Endodermal cell (in vitro differentiated cells): Measurements from ENCODE around the gene SIGLEC14. TPM values are rescaled to one million over a fixed set of nuclear protein-coding genes. Genes with fewer than 3 reads are reported as not detected.

Experiments
- DNase-seq: peaks from one replicate; pipeline ENCODE4 v3.0.0-alpha.2; 2017
- H3K27ac ChIP-seq: 2 replicates; pipeline ENCODE4 v1.5.1; 2013; ENCODE audit warnings: mild to moderate bottlenecking, low read depth, low read length, moderate library complexity
- H3K27me3 ChIP-seq: 2 replicates; pipeline ENCODE4 v1.6.1; 2013; ENCODE audit warnings: mild to moderate bottlenecking, low read length, moderate library complexity; ENCODE audit not compliant: insufficient read depth, control insufficient read depth, poor library complexity, severe bottlenecking
- H3K36me3 ChIP-seq: 2 replicates; pipeline ENCODE4 v1.7.0; 2013; ENCODE audit warnings: mild to moderate bottlenecking, low read length, moderate library complexity; ENCODE audit not compliant: control insufficient read depth, insufficient read depth
- H3K4me1 ChIP-seq: one replicate; pipeline ENCODE4 v1.7.0; 2013; ENCODE audit warnings: low read length; ENCODE audit not compliant: control insufficient read depth, insufficient read depth
- H3K4me3 ChIP-seq: 2 replicates; pipeline ENCODE4 v1.5.1; 2013; ENCODE audit warnings: mild to moderate bottlenecking, low read length, moderate library complexity
- H3K9ac ChIP-seq: 2 replicates; pipeline ENCODE4 v1.6.1; 2013; ENCODE audit warnings: mild to moderate bottlenecking, low read length, moderate library complexity; ENCODE audit not compliant: poor library complexity, severe bottlenecking; ENCODE audit errors: extremely low read depth
- H3K9me3 ChIP-seq: 2 replicates; pipeline ENCODE4 v1.6.1; 2013; ENCODE audit warnings: mild to moderate bottlenecking, low read length, moderate library complexity; ENCODE audit not compliant: control insufficient read depth
- H3K27ac Mint-ChIP-seq: 2 replicates; pipeline ENCODE4 v1.8.0; 2020; ENCODE audit warnings: mixed read lengths
- H3K27me3 Mint-ChIP-seq: 2 replicates; pipeline ENCODE4 v1.8.0; 2021; ENCODE audit warnings: mild to moderate bottlenecking, mixed read lengths; ENCODE audit not compliant: insufficient read depth
- H3K36me3 Mint-ChIP-seq: 2 replicates; pipeline ENCODE4 v1.8.0; 2020; ENCODE audit warnings: low read depth, mixed read lengths
- H3K4me1 Mint-ChIP-seq: 2 replicates; pipeline ENCODE4 v1.8.0; 2020; ENCODE audit warnings: mixed read lengths
- H3K4me3 Mint-ChIP-seq: 2 replicates; pipeline ENCODE4 v1.8.0; 2020; ENCODE audit warnings: mild to moderate bottlenecking, moderate library complexity, mixed read lengths
- H3K9me3 Mint-ChIP-seq: 2 replicates; pipeline ENCODE4 v1.8.0; 2020; ENCODE audit warnings: mild to moderate bottlenecking, mixed read lengths
- WGBS, 2 experiments: methylation state at CpG; one replicate each; pipeline versions ENCODE4 v1.1.5 to v1.1.7; 2013; ENCODE audit warnings: missing lambda C conversion rate in 2 of 2, mixed read lengths in 1 of 2; ENCODE audit not compliant: insufficient coverage in 1 of 2, insufficient read length in 1 of 2; 5-methylcytosine and 5-hydroxymethylcytosine counted together
- microRNA-seq: library from miRNA; unstranded; fragments of <30 nt; microRNA quantifications from one replicate; pipeline ENCODE4 v1.2.0, GENCODE V29; 2020; ENCODE audit warnings: borderline microRNAs expressed
- total RNA-seq, 2 donors: library from RNA; stranded (reverse); fragmentation: NEBNext Ultra II Directional in 1 of 2; extraction: Animal tissue kit (Norgen Biotek cat#: 25700) in 1 of 2; gene quantifications; 2 replicates in 1 of 2; 3 replicates in 1 of 2; pipeline ENCODE4 v1.2.1, GENCODE V29; 2021
- TF ChIP-seq, protein P1 (sequence below): fragments of 200-600 bp; sonication (generic); conservative IDR thresholded peaks from 2 replicates; pipeline ENCODE4 v1.5.0; 2021; ENCODE audit warnings: antibody characterized with exemption, mild to moderate bottlenecking

The SIGLEC14 gene
- total RNA-seq, 2 donors from 2014 or later = not detected

DNA sequence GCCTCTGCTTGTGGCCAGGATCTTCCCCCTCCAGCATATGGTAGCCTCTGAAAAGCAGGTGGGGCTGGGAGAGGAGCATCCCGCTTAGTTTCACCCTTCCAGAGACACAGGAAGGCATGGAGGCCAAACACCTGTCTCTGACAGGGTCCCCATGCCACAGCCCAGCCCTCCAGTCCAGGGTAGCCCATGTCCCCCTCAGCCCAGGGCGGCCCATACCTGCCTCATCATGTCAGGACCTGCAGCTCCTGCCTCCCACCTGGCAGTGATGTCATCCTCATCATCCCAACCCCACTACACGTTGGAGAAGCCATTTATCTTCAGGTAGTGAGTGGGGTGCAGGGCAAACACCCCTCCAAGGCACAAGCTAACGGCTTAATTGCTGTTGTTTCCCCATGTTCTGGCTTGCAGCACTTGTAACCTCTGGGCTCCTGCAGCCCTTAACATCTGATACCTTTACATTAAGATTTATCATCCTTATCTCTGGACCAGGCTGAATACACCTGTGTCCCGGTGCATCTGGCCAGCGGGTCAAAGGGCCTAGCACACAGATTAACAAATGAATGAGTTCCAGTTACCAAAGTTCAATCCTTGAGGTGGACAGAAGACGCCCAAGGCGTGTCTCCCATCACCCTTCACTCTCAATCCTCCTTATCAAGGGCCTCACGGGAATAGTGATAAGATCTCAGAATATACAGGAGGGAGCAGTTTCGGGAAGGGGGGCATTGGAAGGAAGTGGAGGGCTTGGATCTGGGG lies 53.3 kb downstream of the SIGLEC14 start:
- Histone ChIP-seq H3K36me3 (peaks cover 11% of the 10 kb centered on the region), H3K4me1 (no peaks in the 10 kb centered on the region), H3K27ac (no peak overlapping the region), H3K4me3 (peak overlapping the region; percentile 94), H3K9ac (no peak overlapping the region), H3K9me3 (peaks cover 3% of the 10 kb centered on the region), H3K27me3 (peaks cover 11% of the 10 kb centered on the region)
- TF ChIP-seq, protein P1, sequence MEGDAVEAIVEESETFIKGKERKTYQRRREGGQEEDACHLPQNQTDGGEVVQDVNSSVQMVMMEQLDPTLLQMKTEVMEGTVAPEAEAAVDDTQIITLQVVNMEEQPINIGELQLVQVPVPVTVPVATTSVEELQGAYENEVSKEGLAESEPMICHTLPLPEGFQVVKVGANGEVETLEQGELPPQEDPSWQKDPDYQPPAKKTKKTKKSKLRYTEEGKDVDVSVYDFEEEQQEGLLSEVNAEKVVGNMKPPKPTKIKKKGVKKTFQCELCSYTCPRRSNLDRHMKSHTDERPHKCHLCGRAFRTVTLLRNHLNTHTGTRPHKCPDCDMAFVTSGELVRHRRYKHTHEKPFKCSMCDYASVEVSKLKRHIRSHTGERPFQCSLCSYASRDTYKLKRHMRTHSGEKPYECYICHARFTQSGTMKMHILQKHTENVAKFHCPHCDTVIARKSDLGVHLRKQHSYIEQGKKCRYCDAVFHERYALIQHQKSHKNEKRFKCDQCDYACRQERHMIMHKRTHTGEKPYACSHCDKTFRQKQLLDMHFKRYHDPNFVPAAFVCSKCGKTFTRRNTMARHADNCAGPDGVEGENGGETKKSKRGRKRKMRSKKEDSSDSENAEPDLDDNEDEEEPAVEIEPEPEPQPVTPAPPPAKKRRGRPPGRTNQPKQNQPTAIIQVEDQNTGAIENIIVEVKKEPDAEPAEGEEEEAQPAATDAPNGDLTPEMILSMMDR = no peak
- H3K4me1 Mint-ChIP-seq = peaks cover 13% of the 10 kb centered on the region
- peak overlapping the region; percentile 76 for H3K4me3 Mint-ChIP-seq
- peaks cover 11% of the 10 kb centered on the region for H3K27me3 Mint-ChIP-seq
- no peak overlapping the region for H3K27ac Mint-ChIP-seq
- DNase-seq = no peak
- WGBS, 2 experiments = 48 to 55% methylated on average over 4 to 10 of the region's 10 CpGs
- H3K9me3 Mint-ChIP-seq = peaks cover 3% of the 10 kb centered on the region
- peaks cover 9% of the 10 kb centered on the region for H3K36me3 Mint-ChIP-seq

Small RNAs within 50 kb of the gene (microRNA-seq; reads per million reads assigned to microRNA genes)
- gene MIR125A = 529 reads per million, percentile 91 among the genes with 10 or more reads in this experiment
- 927 reads per million, percentile 93 among the genes with 10 or more reads in this experiment for gene MIR99B
- 42.9 reads per million, percentile 65 among the genes with 10 or more reads in this experiment for gene MIRLET7E

Other genes with a start within 250 kb of the SIGLEC14 start
- gene SIGLEC10, start 229.2 kb downstream of the SIGLEC14 start, total RNA-seq = not detected
- not detected for gene SIGLEC8, start 188.4 kb downstream of the SIGLEC14 start, total RNA-seq
- gene CEACAM18, start 168.3 kb downstream of the SIGLEC14 start, total RNA-seq = not detected
- gene SIGLEC12, start 145.0 kb downstream of the SIGLEC14 start, total RNA-seq = not detected
- under 1 TPM in 1 of 2 donors, not detected in 1; 0.26 TPM for gene SIGLEC6, start 115.2 kb downstream of the SIGLEC14 start, total RNA-seq
- gene ZNF175, start 75.5 kb downstream of the SIGLEC14 start, total RNA-seq = 10 to 100 TPM; 10.8 to 11.3 TPM
- not detected for gene SIGLEC5, start 16.4 kb downstream of the SIGLEC14 start, total RNA-seq
- 10 to 100 TPM; 18.4 to 26.8 TPM for gene SPACA6, start 46.5 kb upstream of the SIGLEC14 start, total RNA-seq
- gene HAS1, start 77.2 kb upstream of the SIGLEC14 start, total RNA-seq = under 1 TPM in 1 of 2 donors, not detected in 1; 0.22 TPM
- gene FPR1, start 105.1 kb upstream of the SIGLEC14 start, total RNA-seq = not detected
- gene FPR2, start 114.4 kb upstream of the SIGLEC14 start, total RNA-seq = under 1 TPM in 1 of 2 donors, not detected in 1; 0.11 TPM
- gene FPR3, start 148.3 kb upstream of the SIGLEC14 start, total RNA-seq = not detected
- gene ZNF577, start 241.1 kb upstream of the SIGLEC14 start, total RNA-seq = 10 to 100 TPM; 25.8 to 31.1 TPM